Right lobe of liver (tissue), 6 donors: ENCODE results near the gene SYCE3. TPM values are rescaled to one million over a fixed set of nuclear protein-coding genes. Genes with fewer than 3 reads are reported as not detected.
"Not testable (repeated sequence)": the region's sequence is repeated elsewhere in the genome, so short reads cannot be mapped to it uniquely, and the experiment has no call there.

Experiments
- ATAC-seq, 4 donors: fragments of 200-7000 bp; cut with Tn5 transposase; one replicate each; pipeline ENCODE4 v1.9.1; 2020; ENCODE audit warnings: mild to moderate bottlenecking in 4 of 4, moderate library complexity in 4 of 4
- DNase-seq, 3 donors: peaks; one replicate each; pipeline ENCODE4 v3.0.0-alpha.2; 2020
- H3K27ac ChIP-seq, 3 donors: fragments of 200-600 bp; one replicate each; pipeline ENCODE4 v1.8.0; 2022
- H3K27me3 ChIP-seq, 2 donors: fragments of 200-600 bp; one replicate each; pipeline ENCODE4 v1.8.0; 2022
- H3K36me3 ChIP-seq, 4 donors: fragments of 200-600 bp; sonication (generic) in 1 of 4; one replicate each; pipeline versions ENCODE4 v1.5.1 to v1.8.0; 2017 to 2022; ENCODE audit warnings: control low read depth in 1 of 4
- H3K4me1 ChIP-seq, 4 donors: fragments of 200-600 bp; sonication (generic) in 1 of 4; one replicate each; pipeline versions ENCODE4 v1.5.1 to v1.8.0; 2017 to 2022; ENCODE audit warnings: control low read depth in 1 of 4
- H3K4me3 ChIP-seq, 3 donors: fragments of 200-600 bp; one replicate each; pipeline ENCODE4 v1.8.0; 2022
- H3K9me3 ChIP-seq, 4 donors: fragments of 200-600 bp; sonication (generic) in 1 of 4; one replicate each; pipeline versions ENCODE4 v1.5.1 to v1.8.0; 2017 to 2022; ENCODE audit warnings: control low read depth in 1 of 4
- POLR2A ChIP-seq: fragments of 450-650 bp; IDR thresholded peaks from one replicate; pipeline ENCODE4 v1.6.1; 2017; ENCODE audit warnings: antibody characterized with exemption, mild to moderate bottlenecking
- WGBS: methylation state at CpG from one replicate; pipeline ENCODE4 v1.1.6; 2018; ENCODE audit warnings: low coverage, low lambda C conversion rate; ENCODE audit not compliant: insufficient coverage; ENCODE audit errors: missing lambda C conversion rate; 5-methylcytosine and 5-hydroxymethylcytosine counted together
- intact Hi-C, 2 donors: fragments of 100-400 bp; cut with DNase I; formaldehyde crosslinking; loops; one replicate each; pipeline versions ENCODE4 v1.11.2 to v1.14.1; 2022
- total RNA-seq, 6 experiments: library from RNA; depleted of rRNA in 2 of 6; stranded (reverse); fragments of >200 nt in 2 of 6; fragmentation: NEBNext Ultra II Directional in 3 of 6; extraction: Animal tissue kit (Norgen Biotek cat#: 25700) in 3 of 6; gene quantifications; one replicate each; pipeline versions ENCODE4 v1.1.0 to v1.2.4, GENCODE V29; 2016 to 2023
- TF ChIP-seq, protein P1 (sequence below), 4 donors: fragments of 200-600 bp in 3 of 4; fragments of 450-650 bp in 1 of 4; IDR thresholded peaks; one replicate each; pipeline versions ENCODE4 v1.5.1 to v1.8.0; 2016 to 2022; ENCODE audit warnings: antibody characterized with exemption in 4 of 4, mild to moderate bottlenecking in 2 of 4
- donor health status: DM: no; HTN: yes; CAD: no.
- donor health status: DM: no; HTN: no; CAD: no.
- donor health status: DM: no; HTN: no; CAD: no.
- donor health status: DM: no; HTN: yes; CAD: no.
- donor health status: DM: no; HTN: yes; CAD: no.

The SYCE3 gene
- total RNA-seq, 6 experiments from 2014 or later = 3.3 to 4.7 TPM; not detected in 4

DNA sequence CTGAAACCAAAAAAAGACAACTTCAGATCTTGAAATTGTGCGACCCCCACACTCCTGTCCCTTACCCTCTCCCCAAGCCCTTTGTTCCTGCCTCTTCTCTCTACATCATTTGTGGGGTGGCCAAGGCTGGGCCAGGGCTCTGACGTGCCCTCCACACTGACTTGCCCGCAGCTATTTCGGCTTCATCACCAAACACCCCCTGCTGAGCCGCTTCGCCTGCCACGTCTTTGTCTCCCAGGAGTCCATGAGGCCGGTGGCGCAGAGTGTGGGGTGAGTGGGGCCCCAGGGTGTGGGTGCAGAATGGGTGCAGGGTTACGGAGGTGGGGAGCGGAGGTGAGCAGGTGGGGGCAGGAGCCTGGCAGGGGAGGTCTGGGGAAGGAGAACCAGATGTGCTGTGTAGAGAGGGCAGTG lies 47.3 kb upstream of the SYCE3 start:
- no peaks in the 10 kb centered on the region for H3K9me3 ChIP-seq
- intact Hi-C loops = loop anchor here in 1 of 2 donors (10.0 kb wide), 1 partner anchor 85 kb away; the partner anchor contains the start of gene SCO2
- no peak overlapping the region for H3K27ac ChIP-seq
- TF ChIP-seq, protein P1, sequence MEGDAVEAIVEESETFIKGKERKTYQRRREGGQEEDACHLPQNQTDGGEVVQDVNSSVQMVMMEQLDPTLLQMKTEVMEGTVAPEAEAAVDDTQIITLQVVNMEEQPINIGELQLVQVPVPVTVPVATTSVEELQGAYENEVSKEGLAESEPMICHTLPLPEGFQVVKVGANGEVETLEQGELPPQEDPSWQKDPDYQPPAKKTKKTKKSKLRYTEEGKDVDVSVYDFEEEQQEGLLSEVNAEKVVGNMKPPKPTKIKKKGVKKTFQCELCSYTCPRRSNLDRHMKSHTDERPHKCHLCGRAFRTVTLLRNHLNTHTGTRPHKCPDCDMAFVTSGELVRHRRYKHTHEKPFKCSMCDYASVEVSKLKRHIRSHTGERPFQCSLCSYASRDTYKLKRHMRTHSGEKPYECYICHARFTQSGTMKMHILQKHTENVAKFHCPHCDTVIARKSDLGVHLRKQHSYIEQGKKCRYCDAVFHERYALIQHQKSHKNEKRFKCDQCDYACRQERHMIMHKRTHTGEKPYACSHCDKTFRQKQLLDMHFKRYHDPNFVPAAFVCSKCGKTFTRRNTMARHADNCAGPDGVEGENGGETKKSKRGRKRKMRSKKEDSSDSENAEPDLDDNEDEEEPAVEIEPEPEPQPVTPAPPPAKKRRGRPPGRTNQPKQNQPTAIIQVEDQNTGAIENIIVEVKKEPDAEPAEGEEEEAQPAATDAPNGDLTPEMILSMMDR (IDR thresholded peaks at IDR 0.05) = no peak
- TF ChIP-seq POLR2A = no peak
- ATAC-seq = no peak
- no peak overlapping the region for H3K4me3 ChIP-seq
- H3K36me3 ChIP-seq = no peaks in the 10 kb centered on the region
- 58% methylated on average over 7 of the region's 11 CpGs for WGBS
- H3K4me1 ChIP-seq = peaks cover 0 to 10% (median 4%) of the 10 kb centered on the region in 4 donors
- no peak for DNase-seq
- no peaks in the 10 kb centered on the region for H3K27me3 ChIP-seq

DNA sequence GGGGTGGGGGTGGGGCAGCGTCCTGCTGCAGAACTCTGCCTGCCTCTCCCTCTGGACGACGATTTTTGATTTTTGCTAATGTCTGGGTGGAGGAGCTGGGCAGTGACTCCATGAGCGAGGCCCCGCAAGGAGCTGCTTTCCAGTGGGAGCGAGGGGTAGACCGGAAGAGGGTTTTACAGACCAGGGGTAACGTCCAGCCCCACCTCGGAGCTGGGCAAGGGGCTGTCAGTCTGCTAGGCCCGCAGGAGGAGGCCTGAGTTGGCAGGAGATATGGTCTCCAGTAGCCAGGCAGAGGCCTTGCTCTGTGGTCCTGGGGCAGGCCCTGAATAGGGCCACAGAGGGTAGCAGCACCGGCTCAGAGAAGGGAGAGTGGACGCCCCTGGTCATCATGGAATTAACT lies 46.9 kb upstream of the SYCE3 start:
- Histone ChIP-seq H3K4me1 (peaks cover 0 to 10% (median 4%) of the 10 kb centered on the region in 4 donors), H3K27ac (no peak overlapping the region), H3K36me3 (no peaks in the 10 kb centered on the region), H3K9me3 (no peaks in the 10 kb centered on the region), H3K27me3 (no peaks in the 10 kb centered on the region), H3K4me3 (no peak overlapping the region)
- intact Hi-C loops = no loop called here
- no peak for DNase-seq
- ATAC-seq = no peak
- TF ChIP-seq POLR2A = no peak
- TF ChIP-seq, protein P1 (IDR thresholded peaks at IDR 0.05) = no peak
- 77% methylated on average over 6 of the region's 12 CpGs for WGBS

DNA sequence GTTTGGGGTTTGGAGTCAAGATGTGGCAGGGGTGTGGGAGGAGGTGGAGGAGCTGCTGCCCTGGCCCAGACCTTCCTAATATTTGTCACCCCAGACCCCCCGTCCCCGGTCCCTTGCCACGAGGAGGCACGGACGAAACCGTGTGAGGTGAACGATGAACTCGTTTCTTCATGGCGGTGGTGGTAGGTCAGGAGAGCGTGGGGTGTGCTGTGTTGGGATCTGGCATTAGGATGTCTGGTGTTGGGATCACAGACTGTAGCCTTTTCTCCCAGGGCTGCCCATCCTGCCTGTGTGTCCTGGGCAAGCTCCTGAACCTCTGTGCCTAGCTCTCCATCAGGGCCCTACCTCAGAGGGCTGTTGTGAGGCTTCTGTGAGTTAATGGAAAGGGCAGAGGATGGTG lies 46.3 kb upstream of the SYCE3 start:
- ATAC-seq = no peak
- peaks cover 0 to 9% (median 4%) of the 10 kb centered on the region in 4 donors for H3K4me1 ChIP-seq
- TF ChIP-seq POLR2A = no peak
- TF ChIP-seq, protein P1 (IDR thresholded peaks at IDR 0.05) = no peak
- no peak for DNase-seq
- H3K27me3 ChIP-seq = no peaks in the 10 kb centered on the region
- WGBS = 72% methylated on average over 10 of the region's 10 CpGs
- H3K36me3 ChIP-seq = no peaks in the 10 kb centered on the region
- H3K4me3 ChIP-seq = no peak overlapping the region
- intact Hi-C loops = no loop called here
- H3K9me3 ChIP-seq = no peaks in the 10 kb centered on the region
- no peak overlapping the region for H3K27ac ChIP-seq

DNA sequence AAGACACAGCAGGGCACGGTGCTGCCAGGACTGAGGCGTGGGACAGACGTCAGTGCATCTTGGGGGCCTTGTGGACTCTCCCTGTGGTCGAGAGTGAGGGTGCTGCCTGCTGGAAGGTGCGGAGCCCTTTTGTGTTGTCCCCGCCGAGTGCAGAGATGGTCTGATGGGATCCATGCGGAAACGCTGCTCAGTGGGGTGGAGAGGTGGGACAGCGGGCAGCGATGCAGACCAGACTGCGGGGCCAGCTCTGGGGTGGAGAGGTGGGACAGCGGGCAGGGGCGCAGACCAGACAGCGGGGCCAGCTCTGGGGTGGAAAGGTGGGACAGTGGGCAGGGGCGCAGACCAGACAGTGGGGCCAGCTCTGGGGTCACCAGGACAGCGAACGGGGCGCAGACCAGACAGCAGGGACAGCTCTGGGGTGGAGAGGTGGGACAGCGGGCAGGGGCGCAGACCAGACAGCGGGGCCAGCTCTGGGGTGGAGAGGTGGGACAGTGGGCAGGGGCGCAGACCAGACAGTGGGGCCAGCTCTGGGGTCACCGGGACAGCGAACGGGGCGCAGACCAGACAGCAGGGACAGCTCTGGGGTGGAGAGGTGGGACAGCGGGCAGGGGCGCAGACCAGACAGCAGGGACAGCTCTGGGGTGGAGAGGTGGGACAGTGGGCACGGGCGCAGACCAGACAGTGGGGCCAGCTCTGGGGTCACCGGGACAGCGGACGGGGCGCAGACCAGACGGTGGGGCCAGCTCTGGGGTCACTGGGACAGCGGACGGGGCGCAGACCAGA lies 45.5 kb upstream of the SYCE3 start:
- H3K4me1 ChIP-seq, intact Hi-C loops, H3K27ac ChIP-seq, H3K9me3 ChIP-seq, H3K4me3 ChIP-seq, DNase-seq, ATAC-seq, H3K36me3 ChIP-seq, H3K27me3 ChIP-seq: not testable (repeated sequence)
- WGBS = 75% methylated on average over 16 of the region's 39 CpGs

DNA sequence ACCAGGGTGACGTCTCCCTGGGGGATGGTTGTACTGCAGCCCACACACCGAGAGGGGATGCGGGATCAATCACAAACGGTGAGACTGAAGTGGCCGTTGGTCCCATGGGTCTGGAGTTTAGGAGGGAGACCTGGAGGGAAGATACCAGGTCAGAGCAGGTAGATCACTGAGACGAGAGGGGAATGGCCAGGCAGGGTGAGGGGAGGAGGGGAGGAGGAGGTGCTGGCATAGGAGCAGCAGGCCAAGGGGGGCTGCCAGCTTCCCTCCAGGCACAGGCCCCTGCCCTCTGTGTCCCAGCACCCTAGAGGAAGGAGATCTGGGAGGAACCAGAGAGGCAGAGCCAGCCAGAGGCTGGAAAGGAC lies 44.9 kb upstream of the SYCE3 start:
- Histone ChIP-seq H3K27ac (no peak overlapping the region), H3K4me3 (no peak overlapping the region), H3K27me3 (peaks cover 0 to 6% of the 10 kb centered on the region in 2 donors), H3K9me3 (no peaks in the 10 kb centered on the region), H3K36me3 (no peaks in the 10 kb centered on the region), H3K4me1 (no peaks in the 10 kb centered on the region)
- intact Hi-C loops = no loop called here
- DNase-seq = no peak
- ATAC-seq = no peak
- 52% methylated on average over 3 of the region's 6 CpGs for WGBS
- TF ChIP-seq, protein P1 (IDR thresholded peaks at IDR 0.05) = no peak
- TF ChIP-seq POLR2A = no peak
